HuH-7.5 (cell line): ENCODE data around the gene DSCAM.
"Not testable (repeated sequence)": the region's sequence is repeated elsewhere in the genome, so short reads cannot be mapped to it uniquely, and the experiment has no call there.

Experiments
- DNase-seq: peaks from one replicate; pipeline ENCODE4 v3.0.0; 2011; ENCODE audit warnings: low spot score

DSCAM gene

GRCh38 chr21:40242586-40243265 lies 604.2 kb downstream of the DSCAM start:
- no peak for DNase-seq

GRCh38 chr21:40235528-40235927 lies 611.4 kb downstream of the DSCAM start:
- DNase-seq = no peak

GRCh38 chr21:40231979-40232378 lies 615.0 kb downstream of the DSCAM start:
- no peak for DNase-seq

DNA sequence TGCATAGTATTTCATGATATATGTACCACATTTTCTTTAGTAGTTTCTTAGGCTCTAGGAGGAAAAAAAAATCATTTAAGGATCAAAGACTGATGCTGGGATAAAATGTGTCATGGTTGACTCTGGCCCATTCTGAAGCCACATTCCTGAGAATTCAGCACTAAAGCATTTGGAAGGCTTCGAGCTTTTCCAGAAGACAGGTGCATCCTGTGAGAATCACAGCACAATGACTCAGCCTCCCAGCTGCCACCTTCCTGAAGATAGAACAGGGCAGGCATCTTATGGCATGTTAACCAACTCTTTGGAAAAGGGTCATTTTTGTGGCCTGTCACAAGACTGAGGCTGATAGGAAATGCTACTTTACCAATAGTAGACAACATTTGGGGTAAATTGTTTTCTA lies 619.9 kb downstream of the DSCAM start:
- no peak for DNase-seq

DNA sequence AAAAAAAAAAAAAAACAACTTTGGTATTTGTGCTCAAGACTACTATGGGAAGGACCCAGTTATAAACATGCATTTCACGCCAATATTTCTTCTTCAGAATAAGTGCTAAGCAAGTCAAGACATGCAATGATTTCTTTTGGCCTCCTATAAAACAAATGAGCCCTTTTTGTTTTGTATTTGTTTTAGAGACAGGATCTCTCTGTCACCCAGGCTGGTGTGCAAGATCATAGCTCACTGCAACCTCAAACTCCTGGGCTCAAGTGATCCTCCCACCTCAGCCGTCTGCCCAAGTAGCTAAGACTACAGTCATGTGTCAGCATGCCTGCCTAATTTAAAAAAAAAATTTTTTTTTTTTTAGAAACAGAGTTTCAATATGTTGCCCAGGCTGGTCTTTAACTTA lies 631.0 kb downstream of the DSCAM start:
- DNase-seq = no peak

GRCh38 chr21:40210251-40210650 lies 636.7 kb downstream of the DSCAM start:
- no peak for DNase-seq

DNA sequence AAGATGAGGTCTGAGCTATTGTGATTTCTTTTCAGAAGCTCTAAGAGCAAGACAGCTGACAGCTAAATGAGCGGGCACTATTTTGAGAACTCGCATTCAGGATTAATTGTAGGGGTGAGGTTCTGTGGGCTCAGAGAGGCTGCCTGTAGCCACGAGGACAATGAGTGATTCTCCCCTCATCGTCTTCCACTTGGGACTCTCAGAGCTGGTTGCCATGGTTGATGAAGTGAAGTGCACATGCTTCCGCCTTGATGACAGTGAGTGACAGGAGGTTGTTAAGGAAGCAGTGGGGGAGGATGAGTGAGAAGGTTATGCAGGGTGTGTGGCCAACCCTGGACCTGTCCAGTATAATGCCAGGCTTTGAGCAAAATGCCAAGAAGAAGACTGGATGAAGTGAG lies 638.0 kb downstream of the DSCAM start:
- no peak for DNase-seq

DNA sequence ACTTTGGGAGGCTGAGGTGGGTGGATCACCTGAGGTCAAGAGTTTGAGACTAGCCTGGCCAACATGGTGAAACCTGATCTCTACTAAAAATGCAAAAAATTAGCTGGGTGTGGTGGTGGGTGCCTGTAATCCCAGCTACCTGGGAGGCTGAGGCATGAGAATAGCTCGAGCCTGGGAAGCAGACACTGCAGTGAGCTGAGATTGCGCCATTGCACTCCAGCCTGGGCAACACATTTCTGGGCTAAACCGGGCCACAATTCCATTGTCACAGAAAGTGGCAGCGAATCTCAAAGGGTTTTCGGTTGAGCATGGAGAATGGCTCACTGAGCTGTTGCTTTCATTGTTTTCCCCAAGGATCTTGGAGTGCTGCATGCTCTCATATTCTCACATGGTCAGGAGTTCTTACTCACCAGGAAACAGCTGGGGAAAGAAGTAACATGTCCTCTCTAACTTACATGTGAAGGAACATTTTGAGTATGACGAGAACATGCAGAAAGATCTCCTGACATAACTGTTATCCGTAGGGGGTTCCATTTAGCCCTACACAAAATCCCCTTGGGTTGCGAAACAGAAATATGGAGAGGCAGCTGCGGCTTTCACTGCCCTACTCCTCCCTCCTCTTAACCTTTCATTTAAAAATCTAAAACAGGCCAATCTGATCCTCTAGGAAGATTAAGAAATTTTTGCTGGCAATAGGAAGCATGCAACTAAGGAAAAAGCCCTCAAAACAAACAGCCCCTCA lies 638.6 kb downstream of the DSCAM start:
- no peak for DNase-seq

- DNase-seq = no peak
Measured at GRCh38 chr21:40200946-40201345, 646.0 kb downstream of the DSCAM start.

DNA sequence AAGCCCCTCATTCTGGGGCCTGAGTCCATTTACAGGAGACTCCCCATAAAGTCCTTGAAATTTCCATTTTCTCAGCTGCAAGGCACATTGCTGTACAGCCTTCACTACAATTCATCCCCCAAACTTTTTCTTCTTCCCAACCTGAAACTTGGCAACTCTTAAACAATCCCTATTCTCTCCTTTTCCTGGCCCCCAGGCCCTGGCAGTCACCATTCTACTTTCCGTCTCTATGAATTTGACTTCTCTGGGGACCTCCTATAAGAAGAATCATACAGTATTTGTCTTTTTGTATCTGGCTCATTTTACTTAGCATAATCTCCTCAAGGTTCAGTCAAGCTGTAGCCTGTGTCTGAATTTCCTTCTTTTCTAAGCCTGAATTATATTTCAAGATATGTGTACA lies 646.8 kb downstream of the DSCAM start:
- no peak for DNase-seq

DNA sequence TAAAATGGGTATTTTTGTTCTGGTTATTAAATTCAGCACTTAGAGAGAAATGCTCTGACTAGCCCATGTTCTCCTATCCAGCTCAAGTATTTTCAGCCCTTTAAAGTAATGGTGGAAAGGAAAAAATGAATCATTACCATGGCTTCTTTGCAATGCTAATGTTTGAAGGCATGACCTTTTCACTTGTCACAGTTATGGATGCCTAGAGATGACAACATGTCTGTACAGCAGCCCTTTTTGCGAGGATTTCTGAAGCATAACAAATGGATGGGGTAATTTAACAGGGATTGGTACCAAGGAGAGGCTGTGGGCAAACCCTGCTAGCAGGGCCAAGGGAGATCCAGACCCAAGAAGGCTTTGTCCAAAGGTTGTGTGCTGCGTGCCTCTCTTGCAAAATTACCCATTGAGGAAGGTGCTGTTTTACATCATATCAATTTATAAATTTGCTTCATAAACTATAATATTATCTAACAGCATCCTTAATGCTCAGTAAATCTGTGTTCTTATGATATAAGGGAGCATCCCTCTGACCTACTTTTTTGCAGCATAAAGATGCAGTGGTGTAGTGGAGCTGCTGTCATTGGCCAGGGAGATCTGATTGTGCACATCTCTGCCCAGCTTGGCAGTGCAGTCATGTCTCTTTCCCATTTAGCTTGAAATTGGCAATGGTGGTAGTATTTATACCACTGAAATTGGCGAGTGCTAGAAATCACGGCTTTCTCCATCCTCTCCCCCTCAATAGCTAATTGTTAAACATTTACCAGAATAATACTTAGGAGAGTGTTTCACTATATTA lies 652.6 kb downstream of the DSCAM start:
- DNase-seq = no peak

- DNase-seq = no peak
Measured at GRCh38 chr21:40191616-40192015, 655.3 kb downstream of the DSCAM start.

DNA sequence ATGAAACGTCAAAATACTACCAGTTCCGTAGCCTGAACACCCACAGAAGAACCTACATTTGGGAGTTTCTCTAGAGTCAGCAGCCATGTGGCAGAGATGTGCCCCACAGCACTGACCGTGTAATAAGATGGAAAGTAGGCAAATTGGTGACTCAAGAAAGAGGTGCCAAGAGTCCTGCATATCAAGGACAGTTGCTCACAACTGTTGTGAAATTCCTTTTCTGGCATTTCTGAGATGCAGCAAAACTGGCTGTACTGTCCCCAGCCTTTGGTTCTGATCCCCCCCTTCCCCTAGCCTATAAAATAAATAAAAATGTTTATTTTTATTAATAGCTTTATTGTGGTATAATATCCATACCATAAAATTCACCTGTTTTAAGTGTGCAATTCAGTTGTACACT lies 655.8 kb downstream of the DSCAM start:
- DNase-seq = no peak

DNA sequence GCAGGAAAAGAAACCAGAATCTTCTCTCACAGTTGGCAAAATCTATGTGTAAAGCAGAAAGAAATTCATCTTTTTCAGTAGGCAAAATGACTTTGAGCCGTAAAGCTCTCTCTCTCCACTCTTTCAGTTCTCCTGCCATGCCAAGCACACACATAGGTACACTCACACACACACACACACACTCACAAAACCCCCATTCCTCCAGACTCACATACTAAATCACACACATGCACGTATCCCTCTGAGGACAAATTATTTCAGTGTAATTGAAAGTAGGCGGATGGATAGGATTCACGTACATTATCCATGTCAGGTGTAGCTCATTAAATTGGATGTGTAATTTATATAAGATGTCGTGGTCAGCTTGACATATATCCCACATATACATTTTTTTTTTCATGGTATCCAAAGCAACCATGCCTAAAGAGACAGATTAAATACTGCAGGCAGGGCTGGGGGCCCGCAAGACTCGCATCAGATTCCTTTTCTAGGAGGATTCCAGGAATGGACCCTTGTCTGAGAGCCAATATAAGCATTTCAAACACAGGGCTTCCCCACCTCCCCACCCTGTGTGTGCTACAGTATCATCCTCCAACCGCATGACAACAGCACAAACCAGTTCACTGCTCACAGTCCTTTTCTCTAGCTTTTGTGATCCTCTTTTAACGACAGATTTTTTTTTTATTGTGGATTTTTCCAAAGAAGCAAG lies 658.9 kb downstream of the DSCAM start:
- DNase-seq = no peak

DNA sequence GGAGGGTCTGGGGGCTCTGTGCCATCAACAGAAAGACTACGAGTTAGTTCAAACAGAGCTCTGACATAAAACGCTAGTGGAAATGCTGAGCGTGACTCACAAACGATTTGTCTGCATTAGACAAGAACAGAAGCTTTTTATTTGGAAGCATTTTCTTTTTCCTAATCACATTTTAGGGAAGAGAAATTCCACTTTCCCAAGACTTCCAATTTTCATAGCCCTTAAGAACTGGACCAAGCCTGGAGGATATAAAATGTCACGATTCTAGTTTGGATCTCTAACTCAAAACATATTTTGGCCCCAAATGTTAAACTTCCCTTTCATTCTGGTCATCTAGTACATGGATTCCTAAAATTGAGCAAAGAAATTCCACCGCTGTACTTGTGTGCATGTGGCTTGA lies 659.7 kb downstream of the DSCAM start:
- no peak for DNase-seq

DNA sequence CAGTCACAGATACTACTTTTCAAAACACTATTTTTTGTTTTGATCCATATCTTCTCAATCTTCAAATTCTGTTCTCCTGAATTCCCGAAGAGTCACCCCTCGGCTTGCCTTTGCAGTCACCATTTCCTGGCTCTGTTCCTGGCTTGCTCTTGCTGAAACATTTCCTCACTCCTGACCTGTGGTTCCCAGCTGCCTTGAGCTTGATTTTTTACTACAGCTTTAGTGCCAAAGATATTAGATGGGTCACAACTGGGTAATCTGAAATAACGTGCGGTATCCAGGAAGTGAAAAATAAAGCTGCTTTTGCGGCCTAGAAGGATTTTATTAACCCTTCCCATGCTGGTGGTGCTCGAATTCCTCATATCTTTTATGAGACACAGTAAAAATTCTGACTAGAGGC lies 660.9 kb downstream of the DSCAM start:
- DNase-seq = no peak

- DNase-seq = no peak
Measured at GRCh38 chr21:40185208-40185607, 661.8 kb downstream of the DSCAM start.

- DNase-seq = not testable (repeated sequence)
Measured at GRCh38 chr21:40182491-40182890, 664.5 kb downstream of the DSCAM start.

- DNase-seq = no peak
Measured at GRCh38 chr21:40179166-40179565, 667.8 kb downstream of the DSCAM start.

- no peak for DNase-seq
Measured at GRCh38 chr21:40178726-40179125, 668.2 kb downstream of the DSCAM start.

- DNase-seq = no peak
Measured at GRCh38 chr21:40177979-40178378, 669.0 kb downstream of the DSCAM start.

GRCh38 chr21:40176724-40177123 lies 670.2 kb downstream of the DSCAM start:
- DNase-seq = no peak
